Activated CD8-positive, alpha-beta memory T cell treated with anti-CD3 and anti-CD28 coated beads for 36 hours (primary cell): Measurements from ENCODE around the gene SLC6A9. TPM values are rescaled to one million over a fixed set of nuclear protein-coding genes. Genes with fewer than 3 reads are reported as not detected.

ENCODE experiments used
- CTCF ChIA-PET: fragments of 350-600 bp; sonication (Branson Sonifier 250); formaldehyde crosslinking; loops from one replicate; lab custom pipeline; 2021; ENCODE audit warnings: antibody characterized with exemption; lab: Charles Lee
- POLR2A ChIA-PET: fragments of 350-600 bp; sonication (Branson Sonifier 250); formaldehyde crosslinking; loops from one replicate; lab custom pipeline; 2021; ENCODE audit warnings: antibody characterized with exemption; lab: Charles Lee
- total RNA-seq, 2 experiments: library from RNA; stranded (reverse); gene quantifications; one replicate each; pipeline ENCODE4 v1.2.3, GENCODE V29; 2021

The SLC6A9 gene
- total RNA-seq: 10 to 100 TPM; 11.0 to 12.2 TPM

DNA sequence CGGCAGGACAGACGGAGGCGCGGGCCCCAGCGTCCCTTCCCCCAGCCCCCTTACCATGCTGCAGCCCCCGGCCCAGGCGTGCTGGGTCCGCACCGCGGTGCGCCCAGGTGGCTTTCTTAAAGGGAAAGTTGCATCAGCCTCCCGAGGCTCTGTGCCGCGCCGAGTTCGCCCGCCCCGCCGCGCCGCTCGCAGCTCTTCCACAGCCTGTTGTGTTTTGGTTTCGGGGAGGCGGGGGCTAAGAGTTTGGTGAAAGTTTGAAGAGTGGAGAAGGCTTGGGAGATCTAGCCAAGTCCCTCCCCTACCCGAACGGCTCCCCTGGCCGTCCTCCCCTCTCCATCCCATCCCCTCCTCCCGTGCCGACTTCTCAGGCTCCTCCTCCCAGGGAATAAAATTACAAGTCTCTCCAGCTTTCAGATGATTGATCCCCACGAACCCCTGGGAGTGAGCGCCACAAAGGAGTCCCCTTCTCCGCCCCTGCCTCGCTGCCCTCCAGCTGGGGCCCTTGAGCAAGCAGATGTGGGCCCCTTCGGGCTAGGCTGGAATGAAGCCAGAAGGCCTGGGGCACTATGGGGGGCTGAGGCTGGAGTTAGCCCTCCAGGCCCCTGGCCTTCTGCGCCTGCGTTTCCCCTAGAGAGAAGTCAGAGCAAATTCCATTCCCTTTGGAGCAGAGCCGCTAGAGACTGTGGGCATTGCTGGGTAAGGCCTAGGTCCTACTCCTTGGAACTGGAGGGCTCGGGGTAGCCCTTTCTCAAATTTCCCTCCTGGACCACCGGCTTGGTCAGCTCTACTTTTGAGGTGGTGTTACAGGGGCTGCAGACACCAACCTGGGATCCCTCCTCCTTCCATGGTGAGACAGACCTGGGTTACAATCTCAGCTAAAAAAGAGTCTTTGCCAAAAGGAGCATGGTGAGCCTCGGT lies at the start of gene SLC6A9:
SLC6A9 (minus strand) TSS at position 211 of the 918 bp plus-strand sequence. CDS start 7,185 bp downstream, outside the sequence.
- ChIA-PET POLR2A (interaction anchor here (0.6 to 1.6 kb wide), 5 partner anchors 18 to 325 kb away, joined by 3 to 10 read pairs (median 4); no protein-coding TSS in a partner anchor), CTCF (interaction anchor here (0.8 to 3.2 kb wide), 5 partner anchors 17 to 268 kb away, joined by 3 to 14 read pairs (median 3); partner anchors contain the start of gene ATP6V0B)

DNA sequence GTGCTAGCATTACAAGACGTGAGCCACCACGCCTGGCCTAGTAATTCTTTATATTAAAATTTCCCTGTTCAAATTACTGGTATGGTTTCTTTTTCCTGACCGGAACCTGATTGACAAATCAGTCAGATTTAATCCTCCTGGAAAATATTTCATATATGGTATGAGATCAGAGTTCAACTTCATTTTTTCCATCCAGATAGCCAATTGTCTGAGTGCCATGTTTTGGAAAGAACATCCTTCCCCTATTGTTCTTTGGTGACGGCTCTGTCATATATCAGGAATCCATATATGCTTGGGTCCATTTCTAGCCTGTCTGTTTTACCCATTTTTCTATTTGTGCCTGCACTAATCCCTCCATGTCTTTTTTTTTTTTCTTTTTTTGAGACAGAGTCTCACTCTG lies 48.3 kb upstream of the SLC6A9 start:
- ChIA-PET POLR2A (no interaction called here), CTCF (no interaction called here)

DNA sequence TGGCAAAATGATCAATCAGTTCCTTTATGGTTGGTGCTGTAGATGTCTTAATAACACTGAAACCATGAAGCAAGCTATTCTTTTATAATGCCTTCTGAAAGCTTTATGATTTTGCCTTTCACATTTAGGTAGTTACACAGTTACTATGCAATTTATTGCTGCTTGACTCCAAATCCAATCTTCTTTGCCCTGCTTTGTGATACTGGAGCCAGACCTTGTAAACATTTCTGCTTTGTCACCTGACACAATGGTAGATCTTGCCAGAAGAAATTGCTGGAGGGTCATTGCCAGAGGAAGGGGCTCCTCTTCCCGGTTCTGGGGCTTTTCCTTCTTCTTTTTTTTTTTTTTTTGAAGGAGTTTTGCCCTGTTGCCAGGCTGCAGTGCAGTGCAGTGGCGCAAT lies 46.8 kb upstream of the SLC6A9 start:
- CTCF ChIA-PET: no interaction called here
- POLR2A ChIA-PET: no interaction called here

DNA sequence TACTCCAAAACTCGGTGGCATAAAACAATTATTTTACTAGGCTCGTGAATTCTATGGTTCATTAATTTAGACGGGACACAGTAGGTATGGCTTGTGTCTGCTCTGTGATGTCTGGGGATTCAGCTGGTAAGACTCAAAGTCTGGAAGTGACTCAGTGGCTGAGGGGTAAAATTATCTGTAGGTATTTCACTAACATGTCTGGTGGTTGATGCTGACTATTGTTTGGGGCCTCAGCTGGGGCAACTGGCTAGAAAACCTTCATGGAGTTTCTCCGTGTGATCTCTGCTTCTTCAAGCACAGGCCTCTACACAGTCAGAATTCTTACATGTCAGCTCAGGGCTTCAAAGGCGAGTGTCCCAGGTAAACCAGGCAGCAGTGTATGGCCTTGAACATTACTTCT lies 46.2 kb upstream of the SLC6A9 start:
- CTCF ChIA-PET: interaction anchor here (0.6 kb wide), 1 partner anchor 215 kb away, joined by 3 read pairs; no protein-coding TSS in a partner anchor
- POLR2A ChIA-PET: no interaction called here

GRCh38 chr1:44076066-44076465 lies 44.8 kb upstream of the SLC6A9 start:
- POLR2A ChIA-PET: interaction anchor here (0.5 kb wide), 1 partner anchor 23 kb away, joined by 4 read pairs; no protein-coding TSS in a partner anchor
- CTCF ChIA-PET: interaction anchor here (0.6 kb wide), 1 partner anchor 315 kb away, joined by 4 read pairs; no protein-coding TSS in a partner anchor

DNA sequence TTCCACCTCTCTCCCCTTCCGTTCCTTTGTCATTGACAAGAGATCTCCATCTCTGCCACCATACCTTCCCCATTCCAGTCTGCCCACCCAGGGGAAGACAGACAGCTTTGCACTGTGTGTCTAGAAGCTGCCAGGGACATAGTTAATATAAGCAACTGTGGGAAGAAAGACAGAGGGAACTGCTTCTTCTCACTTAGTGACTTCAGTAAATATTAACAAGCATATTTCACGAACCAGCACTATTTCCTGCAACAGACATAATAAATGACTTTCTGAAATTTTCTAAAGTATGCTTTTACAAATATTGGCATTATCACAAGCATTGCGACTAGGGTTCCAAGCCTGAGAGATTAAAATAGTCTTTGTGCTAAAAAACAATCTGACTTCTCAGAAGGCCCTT lies 43.2 kb upstream of the SLC6A9 start:
- ChIA-PET CTCF (no interaction called here), POLR2A (no interaction called here)

- ChIA-PET CTCF (no interaction called here), POLR2A (no interaction called here)
These were observed 42.3 kb upstream of the SLC6A9 start for GRCh38 chr1:44073528-44073927.

- ChIA-PET CTCF (no interaction called here), POLR2A (no interaction called here)
These were observed 41.6 kb upstream of the SLC6A9 start for GRCh38 chr1:44072821-44073220.

DNA sequence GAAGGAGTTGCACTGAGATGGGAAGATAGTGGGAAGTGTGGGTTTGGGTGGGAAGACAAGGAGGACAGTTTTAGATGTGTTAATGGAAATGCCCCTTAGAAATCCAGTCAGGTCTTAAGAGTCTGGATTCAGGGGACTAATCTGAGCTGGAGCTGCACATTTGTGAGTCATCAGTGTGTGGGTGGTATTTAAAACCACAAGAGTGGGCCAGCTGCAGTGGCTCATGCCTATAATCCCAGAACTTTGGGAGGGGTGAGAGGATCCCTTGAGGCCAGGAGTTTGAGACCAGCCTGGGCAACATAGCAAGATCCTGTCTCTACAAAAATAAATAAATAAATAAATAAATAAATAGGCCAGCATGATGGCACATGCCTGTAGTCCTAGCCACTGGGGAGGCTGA lies 40.9 kb upstream of the SLC6A9 start:
- CTCF ChIA-PET: no interaction called here

GRCh38 chr1:44071461-44071860 lies 40.2 kb upstream of the SLC6A9 start:
- CTCF ChIA-PET: interaction anchor here (1.0 kb wide), 1 partner anchor 285 kb away, joined by 5 read pairs; no protein-coding TSS in a partner anchor
- POLR2A ChIA-PET: no interaction called here

More for the DNA sequence above, 40.9 kb upstream of the SLC6A9 start:
- POLR2A ChIA-PET: no interaction called here

DNA sequence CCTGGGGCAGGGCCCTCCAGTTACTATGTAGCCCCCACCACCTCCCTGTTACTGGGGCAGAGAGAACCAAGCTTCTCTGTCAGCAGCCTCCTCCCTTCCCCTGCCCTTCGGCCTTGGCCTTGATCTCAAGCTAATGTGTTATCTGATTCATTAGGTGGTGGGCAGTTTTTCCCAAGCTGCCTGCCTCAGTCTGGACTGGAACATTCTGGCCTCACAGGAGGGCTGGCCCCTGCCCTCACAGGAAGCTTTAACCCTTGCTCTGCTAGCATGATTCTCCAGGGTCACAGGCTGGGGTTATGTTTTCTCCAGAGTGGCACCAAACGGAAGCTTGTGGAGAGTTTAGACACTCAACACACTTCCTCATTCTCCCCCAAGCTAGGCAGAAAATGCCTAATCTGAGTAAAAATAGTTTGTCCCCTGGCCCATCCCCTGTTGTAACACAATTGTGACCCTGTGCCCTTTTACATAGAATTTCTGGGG lies 37.2 kb upstream of the SLC6A9 start:
- POLR2A ChIA-PET: no interaction called here
- CTCF ChIA-PET: no interaction called here

DNA sequence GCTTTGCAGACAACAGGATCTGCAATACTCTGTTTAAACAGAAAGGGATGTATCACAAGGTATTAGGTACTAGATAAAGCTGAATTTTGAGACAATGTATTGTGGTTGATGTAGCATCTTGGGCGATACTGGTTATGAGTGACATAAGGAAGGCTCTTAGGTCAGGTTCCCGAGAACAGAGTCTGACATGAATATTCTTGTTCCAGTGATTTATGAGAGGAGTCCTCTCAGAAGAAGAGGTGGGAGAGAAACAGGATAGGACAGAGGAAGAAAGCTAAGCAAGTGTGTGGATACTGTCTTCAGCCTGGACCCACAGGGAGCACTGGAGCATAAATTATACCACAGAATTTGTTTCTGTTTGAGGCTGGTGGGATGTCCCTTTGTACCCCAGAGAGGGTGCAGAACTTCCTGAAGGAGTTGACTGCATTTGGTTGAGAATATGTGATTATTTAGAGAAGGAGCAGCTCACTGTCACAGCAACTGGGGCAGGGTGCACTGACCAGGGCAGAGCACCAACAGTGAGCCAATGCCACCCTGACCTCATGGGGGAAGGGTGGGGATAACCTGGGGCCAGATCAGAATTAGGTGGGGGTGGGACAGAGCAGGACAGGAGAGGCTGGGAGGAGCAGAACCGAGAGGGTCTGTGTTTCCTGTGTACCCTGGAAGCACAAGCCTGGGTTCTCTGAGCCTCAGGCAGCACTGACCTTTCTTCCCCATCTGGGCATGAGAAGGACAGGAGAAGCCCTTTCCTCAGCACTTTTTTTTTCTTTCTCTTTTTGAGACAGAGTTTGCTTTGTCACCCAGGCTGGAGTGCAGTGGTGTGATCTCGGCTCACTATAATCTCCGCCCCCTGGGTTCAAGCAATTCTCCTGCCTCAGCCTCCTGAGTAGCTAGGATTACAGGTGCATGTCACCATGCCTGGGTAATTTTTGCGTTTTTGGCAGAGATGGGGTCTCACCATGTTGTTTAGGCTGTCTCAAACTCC lies 36.3 kb upstream of the SLC6A9 start:
- ChIA-PET CTCF (interaction anchor here (0.6 kb wide), 1 partner anchor 24 kb away, joined by 3 read pairs; no protein-coding TSS in a partner anchor), POLR2A (no interaction called here)

DNA sequence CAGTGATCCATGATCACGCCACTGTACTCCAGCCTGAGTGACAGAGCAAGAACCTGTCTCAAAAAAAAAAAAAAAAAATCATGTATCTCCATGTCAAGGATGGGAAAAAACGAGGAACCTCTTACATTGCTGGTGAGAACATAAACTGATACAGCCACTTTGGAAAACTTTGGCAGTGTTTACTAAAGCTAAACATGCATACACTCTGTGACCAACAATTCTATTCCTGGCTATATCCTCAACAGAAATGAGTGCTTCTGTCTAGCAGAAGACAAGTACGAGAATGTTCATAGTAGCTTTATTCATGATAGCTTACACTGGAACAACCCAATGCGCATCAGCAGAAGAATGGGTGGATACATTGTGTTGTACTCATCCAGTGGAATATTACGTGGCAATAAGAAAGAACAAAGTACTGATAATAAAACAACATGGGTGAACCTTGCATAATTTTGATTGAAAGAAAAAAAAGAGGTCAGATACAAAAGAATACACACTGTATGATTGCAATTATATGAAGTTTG lies 31.5 kb upstream of the SLC6A9 start:
- CTCF ChIA-PET: no interaction called here
- POLR2A ChIA-PET: no interaction called here

GRCh38 chr1:44061857-44062256 lies 30.6 kb upstream of the SLC6A9 start:
- ChIA-PET POLR2A (no interaction called here), CTCF (no interaction called here)

GRCh38 chr1:44060830-44061267 lies 29.6 kb upstream of the SLC6A9 start:
- POLR2A ChIA-PET: no interaction called here
- CTCF ChIA-PET: interaction anchor here (0.9 kb wide), 1 partner anchor 13 kb away, joined by 3 read pairs; no protein-coding TSS in a partner anchor

DNA sequence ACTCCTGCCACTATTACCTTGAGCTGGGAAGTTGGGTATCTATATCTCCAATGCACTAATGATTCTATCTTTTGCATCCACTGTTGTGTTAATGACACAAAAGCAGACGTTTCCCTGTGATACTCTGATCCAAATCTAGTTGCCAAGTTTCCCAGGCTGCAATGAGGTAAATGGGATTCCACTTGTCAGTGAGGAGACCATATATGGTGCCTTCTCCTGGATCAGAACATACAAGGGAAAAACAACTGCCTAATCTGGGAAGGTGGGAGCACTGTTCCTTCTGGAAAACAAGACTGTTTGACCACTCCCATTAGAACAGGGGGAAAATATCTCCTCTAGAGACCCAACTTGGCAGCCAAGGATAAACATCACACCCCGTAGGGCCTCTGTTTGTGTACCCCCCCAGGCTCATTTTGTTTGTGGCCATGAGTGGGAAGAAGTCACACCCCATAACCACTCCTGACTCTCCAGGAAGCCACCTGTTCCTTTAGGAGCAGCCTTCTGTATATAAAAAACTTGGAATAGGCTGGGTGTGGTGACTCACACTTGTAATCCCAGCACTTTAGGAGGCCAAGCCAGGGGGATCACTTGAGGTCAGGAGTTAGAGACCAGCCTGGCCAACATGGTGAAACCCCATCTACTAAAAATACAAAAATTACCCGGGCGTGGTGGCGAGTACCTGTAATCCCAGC lies 28.5 kb upstream of the SLC6A9 start:
- POLR2A ChIA-PET: no interaction called here
- CTCF ChIA-PET: interaction anchor here (0.9 kb wide), 1 partner anchor 12 kb away, joined by 3 read pairs; no protein-coding TSS in a partner anchor

DNA sequence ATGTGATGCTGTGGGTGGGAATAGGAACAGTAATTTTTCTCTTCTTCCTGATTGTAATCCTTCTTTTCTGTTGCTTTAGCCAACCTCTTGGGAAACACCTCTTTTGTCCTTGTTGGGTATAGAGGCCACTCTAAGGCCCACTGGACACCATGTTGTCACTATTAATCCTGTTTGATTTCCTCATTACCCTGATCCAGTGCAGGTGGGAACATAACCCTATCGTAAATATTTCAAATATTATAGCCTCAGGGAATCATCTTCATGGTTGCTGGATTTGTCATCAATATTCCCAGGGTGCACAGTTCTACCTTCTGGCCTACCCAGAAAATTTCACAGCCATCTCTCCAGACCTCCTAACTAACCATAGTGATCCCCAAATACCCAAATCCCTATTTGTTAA lies 27.9 kb upstream of the SLC6A9 start:
- POLR2A ChIA-PET: no interaction called here
- CTCF ChIA-PET: no interaction called here

- ChIA-PET CTCF (interaction anchor here (1.4 kb wide), 1 partner anchor 9 kb away, joined by 4 read pairs; no protein-coding TSS in a partner anchor), POLR2A (no interaction called here)
These were observed 26.0 kb upstream of the SLC6A9 start for GRCh38 chr1:44057293-44057692.
